ENCODE data around the gene POMGNT2. TPM values are rescaled to one million over a fixed set of nuclear protein-coding genes. Genes with fewer than 3 reads are reported as not detected.

Gene POMGNT2
- total and polyA plus RNA-seq, 2 of the 8 experiments (the other 6 are each of a cell fraction or from before 2014, with no cell fraction given): 13.6 to 35.7 TPM

DNA sequence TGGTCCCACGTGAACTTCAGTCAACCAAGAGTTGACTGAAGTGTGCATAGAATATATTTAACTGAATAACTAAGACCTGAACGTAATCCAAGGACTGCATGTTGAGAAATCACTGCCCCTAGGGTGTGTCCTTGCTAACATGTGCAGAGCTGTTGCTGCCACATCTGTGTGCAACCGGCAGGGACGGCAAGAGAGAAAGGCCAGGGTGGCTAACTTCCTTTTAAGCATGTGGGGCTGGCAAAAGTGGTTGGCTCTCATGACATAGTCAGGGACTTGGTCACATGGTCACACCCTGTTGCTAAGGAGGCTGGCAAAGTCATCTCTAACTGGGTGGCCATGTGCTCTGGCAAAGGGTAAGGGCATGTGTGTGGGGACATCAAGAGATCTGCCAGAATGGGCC is 74.4 kb downstream of the POMGNT2 start (continued):
- TF ChIP-seq, protein P1, sequence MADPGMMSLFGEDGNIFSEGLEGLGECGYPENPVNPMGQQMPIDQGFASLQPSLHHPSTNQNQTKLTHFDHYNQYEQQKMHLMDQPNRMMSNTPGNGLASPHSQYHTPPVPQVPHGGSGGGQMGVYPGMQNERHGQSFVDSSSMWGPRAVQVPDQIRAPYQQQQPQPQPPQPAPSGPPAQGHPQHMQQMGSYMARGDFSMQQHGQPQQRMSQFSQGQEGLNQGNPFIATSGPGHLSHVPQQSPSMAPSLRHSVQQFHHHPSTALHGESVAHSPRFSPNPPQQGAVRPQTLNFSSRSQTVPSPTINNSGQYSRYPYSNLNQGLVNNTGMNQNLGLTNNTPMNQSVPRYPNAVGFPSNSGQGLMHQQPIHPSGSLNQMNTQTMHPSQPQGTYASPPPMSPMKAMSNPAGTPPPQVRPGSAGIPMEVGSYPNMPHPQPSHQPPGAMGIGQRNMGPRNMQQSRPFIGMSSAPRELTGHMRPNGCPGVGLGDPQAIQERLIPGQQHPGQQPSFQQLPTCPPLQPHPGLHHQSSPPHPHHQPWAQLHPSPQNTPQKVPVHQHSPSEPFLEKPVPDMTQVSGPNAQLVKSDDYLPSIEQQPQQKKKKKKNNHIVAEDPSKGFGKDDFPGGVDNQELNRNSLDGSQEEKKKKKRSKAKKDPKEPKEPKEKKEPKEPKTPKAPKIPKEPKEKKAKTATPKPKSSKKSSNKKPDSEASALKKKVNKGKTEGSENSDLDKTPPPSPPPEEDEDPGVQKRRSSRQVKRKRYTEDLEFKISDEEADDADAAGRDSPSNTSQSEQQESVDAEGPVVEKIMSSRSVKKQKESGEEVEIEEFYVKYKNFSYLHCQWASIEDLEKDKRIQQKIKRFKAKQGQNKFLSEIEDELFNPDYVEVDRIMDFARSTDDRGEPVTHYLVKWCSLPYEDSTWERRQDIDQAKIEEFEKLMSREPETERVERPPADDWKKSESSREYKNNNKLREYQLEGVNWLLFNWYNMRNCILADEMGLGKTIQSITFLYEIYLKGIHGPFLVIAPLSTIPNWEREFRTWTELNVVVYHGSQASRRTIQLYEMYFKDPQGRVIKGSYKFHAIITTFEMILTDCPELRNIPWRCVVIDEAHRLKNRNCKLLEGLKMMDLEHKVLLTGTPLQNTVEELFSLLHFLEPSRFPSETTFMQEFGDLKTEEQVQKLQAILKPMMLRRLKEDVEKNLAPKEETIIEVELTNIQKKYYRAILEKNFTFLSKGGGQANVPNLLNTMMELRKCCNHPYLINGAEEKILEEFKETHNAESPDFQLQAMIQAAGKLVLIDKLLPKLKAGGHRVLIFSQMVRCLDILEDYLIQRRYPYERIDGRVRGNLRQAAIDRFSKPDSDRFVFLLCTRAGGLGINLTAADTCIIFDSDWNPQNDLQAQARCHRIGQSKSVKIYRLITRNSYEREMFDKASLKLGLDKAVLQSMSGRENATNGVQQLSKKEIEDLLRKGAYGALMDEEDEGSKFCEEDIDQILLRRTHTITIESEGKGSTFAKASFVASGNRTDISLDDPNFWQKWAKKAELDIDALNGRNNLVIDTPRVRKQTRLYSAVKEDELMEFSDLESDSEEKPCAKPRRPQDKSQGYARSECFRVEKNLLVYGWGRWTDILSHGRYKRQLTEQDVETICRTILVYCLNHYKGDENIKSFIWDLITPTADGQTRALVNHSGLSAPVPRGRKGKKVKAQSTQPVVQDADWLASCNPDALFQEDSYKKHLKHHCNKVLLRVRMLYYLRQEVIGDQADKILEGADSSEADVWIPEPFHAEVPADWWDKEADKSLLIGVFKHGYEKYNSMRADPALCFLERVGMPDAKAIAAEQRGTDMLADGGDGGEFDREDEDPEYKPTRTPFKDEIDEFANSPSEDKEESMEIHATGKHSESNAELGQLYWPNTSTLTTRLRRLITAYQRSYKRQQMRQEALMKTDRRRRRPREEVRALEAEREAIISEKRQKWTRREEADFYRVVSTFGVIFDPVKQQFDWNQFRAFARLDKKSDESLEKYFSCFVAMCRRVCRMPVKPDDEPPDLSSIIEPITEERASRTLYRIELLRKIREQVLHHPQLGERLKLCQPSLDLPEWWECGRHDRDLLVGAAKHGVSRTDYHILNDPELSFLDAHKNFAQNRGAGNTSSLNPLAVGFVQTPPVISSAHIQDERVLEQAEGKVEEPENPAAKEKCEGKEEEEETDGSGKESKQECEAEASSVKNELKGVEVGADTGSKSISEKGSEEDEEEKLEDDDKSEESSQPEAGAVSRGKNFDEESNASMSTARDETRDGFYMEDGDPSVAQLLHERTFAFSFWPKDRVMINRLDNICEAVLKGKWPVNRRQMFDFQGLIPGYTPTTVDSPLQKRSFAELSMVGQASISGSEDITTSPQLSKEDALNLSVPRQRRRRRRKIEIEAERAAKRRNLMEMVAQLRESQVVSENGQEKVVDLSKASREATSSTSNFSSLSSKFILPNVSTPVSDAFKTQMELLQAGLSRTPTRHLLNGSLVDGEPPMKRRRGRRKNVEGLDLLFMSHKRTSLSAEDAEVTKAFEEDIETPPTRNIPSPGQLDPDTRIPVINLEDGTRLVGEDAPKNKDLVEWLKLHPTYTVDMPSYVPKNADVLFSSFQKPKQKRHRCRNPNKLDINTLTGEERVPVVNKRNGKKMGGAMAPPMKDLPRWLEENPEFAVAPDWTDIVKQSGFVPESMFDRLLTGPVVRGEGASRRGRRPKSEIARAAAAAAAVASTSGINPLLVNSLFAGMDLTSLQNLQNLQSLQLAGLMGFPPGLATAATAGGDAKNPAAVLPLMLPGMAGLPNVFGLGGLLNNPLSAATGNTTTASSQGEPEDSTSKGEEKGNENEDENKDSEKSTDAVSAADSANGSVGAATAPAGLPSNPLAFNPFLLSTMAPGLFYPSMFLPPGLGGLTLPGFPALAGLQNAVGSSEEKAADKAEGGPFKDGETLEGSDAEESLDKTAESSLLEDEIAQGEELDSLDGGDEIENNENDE (IDR thresholded peaks at IDR 0.05; ENCODE audit: insufficient replicate concordance, low read length): no peak
- TF ChIP-seq CEBPB (IDR thresholded peaks at IDR 0.05; ENCODE audit: low read depth, low read length) (no peak), PHF8 (conservative IDR thresholded peaks at IDR 0.05; ENCODE audit: low read depth, low read length) (no peak), POLR2AphosphoS5 (IDR thresholded peaks at IDR 0.05; ENCODE audit: low read depth, low read length) (no peak), GTF2F1 (IDR thresholded peaks at IDR 0.05; ENCODE audit: borderline replicate concordance, low read depth, low read length) (no peak), SIRT6 (IDR thresholded peaks at IDR 0.05; ENCODE audit: low read length) (no peak)
- TF ChIP-seq, protein P2, sequence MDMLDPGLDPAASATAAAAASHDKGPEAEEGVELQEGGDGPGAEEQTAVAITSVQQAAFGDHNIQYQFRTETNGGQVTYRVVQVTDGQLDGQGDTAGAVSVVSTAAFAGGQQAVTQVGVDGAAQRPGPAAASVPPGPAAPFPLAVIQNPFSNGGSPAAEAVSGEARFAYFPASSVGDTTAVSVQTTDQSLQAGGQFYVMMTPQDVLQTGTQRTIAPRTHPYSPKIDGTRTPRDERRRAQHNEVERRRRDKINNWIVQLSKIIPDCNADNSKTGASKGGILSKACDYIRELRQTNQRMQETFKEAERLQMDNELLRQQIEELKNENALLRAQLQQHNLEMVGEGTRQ (IDR thresholded peaks at IDR 0.05; ENCODE audit: low read length): no peak
- TF ChIP-seq, protein P3, sequence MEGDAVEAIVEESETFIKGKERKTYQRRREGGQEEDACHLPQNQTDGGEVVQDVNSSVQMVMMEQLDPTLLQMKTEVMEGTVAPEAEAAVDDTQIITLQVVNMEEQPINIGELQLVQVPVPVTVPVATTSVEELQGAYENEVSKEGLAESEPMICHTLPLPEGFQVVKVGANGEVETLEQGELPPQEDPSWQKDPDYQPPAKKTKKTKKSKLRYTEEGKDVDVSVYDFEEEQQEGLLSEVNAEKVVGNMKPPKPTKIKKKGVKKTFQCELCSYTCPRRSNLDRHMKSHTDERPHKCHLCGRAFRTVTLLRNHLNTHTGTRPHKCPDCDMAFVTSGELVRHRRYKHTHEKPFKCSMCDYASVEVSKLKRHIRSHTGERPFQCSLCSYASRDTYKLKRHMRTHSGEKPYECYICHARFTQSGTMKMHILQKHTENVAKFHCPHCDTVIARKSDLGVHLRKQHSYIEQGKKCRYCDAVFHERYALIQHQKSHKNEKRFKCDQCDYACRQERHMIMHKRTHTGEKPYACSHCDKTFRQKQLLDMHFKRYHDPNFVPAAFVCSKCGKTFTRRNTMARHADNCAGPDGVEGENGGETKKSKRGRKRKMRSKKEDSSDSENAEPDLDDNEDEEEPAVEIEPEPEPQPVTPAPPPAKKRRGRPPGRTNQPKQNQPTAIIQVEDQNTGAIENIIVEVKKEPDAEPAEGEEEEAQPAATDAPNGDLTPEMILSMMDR (IDR thresholded peaks at IDR 0.05; ENCODE audit: control extremely low read depth in 1 of 3, insufficient read depth in 1 of 3, low read depth in 1 of 3, low read length in 3 of 3): no peak
